Measurements from ENCODE around the gene MAPK4. TPM values are rescaled to one million over a fixed set of nuclear protein-coding genes. Genes with fewer than 3 reads are reported as not detected.

Gene MAPK4
- total and polyA plus RNA-seq, 12 donors = 7.5 to 86.9 (median 37.1) TPM

GRCh38 chr18:50662177-50662576 is 102.3 kb downstream of the MAPK4 start:
- TF ChIP-seq CTCF (IDR thresholded peaks at IDR 0.05) = peak in 6 of 9 donors; percentile 10 to 35 (median 25)
- Histone ChIP-seq H3K27me3 (no peaks in the 10 kb centered on the region), H3K4me3 (no peak overlapping the region), H3K4me1 (peaks cover 0 to 51% (median 24%) of the 10 kb centered on the region in 9 donors), H3K36me3 (peaks cover 0 to 4% (median 0%) of the 10 kb centered on the region in 9 donors), H3K27ac (peak overlapping the region in 3 of 10 donors; percentile 4 to 44 (median 15)), H3K9me3 (peaks cover 0 to 10% (median 0%) of the 10 kb centered on the region in 11 donors)
- 70 to 80% methylated on average over 3 of the region's 3 CpGs for WGBS, 2 donors
- intact Hi-C loops (cut with DNase I) = loop anchor here in 1 of 10 donors (5.0 to 10.0 kb wide), 3 partner anchors 65 to 123 kb away; partner anchors contain the start of gene MAPK4
- DNase-seq (no peak), ATAC-seq (no peak)

GRCh38 chr18:50662775-50663383 is 103.0 kb downstream of the MAPK4 start:
- no peak for DNase-seq
- intact Hi-C loops (cut with DNase I) = loop anchor here in 1 of 10 donors (5.0 to 10.0 kb wide), 3 partner anchors 64 to 122 kb away; partner anchors contain the start of gene MAPK4

GRCh38 chr18:50663626-50664441 is 103.9 kb downstream of the MAPK4 start:
- 93 to 96% methylated on average over 40 of the region's 40 CpGs for WGBS, 2 donors
- Histone ChIP-seq H3K27me3 (no peaks in the 10 kb centered on the region), H3K9me3 (peaks cover 0 to 10% (median 0%) of the 10 kb centered on the region in 11 donors), H3K27ac (peak overlapping the region in 7 of 10 donors; percentile 4 to 88 (median 75)), H3K36me3 (peaks cover 0 to 4% (median 0%) of the 10 kb centered on the region in 9 donors), H3K4me1 (peaks cover 0 to 36% (median 12%) of the 10 kb centered on the region in 9 donors), H3K4me3 (no peak overlapping the region)
- intact Hi-C loops (cut with DNase I) = loop anchor here in 1 of 10 donors (5.0 to 10.0 kb wide), 3 partner anchors 63 to 121 kb away; partner anchors contain the start of gene MAPK4
- ATAC-seq = peak in 1 of 8 donors; percentile 3
- no peak for DNase-seq
- TF ChIP-seq CTCF (IDR thresholded peaks at IDR 0.05) = no peak

More at GRCh38 chr18:50662775-50663383, 103.0 kb downstream of the MAPK4 start:
- no peak overlapping the region for H3K4me3 ChIP-seq
- H3K9me3 ChIP-seq = peaks cover 0 to 10% (median 0%) of the 10 kb centered on the region in 11 donors
- no peak for TF ChIP-seq CTCF (IDR thresholded peaks at IDR 0.05)
- peaks cover 0 to 46% (median 18%) of the 10 kb centered on the region in 9 donors for H3K4me1 ChIP-seq
- peak overlapping the region in 6 of 10 donors; percentile 4 to 80 (median 21) for H3K27ac ChIP-seq
- peaks cover 0 to 4% (median 0%) of the 10 kb centered on the region in 9 donors for H3K36me3 ChIP-seq
- H3K27me3 ChIP-seq = no peaks in the 10 kb centered on the region
- 53 to 56% methylated on average over 10 of the region's 10 CpGs for WGBS, 2 donors
- no peak for ATAC-seq

GRCh38 chr18:50665015-50665414 is 105.1 kb downstream of the MAPK4 start:
- Histone ChIP-seq H3K27me3 (no peaks in the 10 kb centered on the region), H3K36me3 (peaks cover 0 to 4% (median 0%) of the 10 kb centered on the region in 9 donors), H3K9me3 (peaks cover 0 to 10% (median 0%) of the 10 kb centered on the region in 11 donors), H3K4me1 (peaks cover 0 to 28% (median 9%) of the 10 kb centered on the region in 9 donors), H3K4me3 (no peak overlapping the region), H3K27ac (peak overlapping the region; percentile 7 to 88 (median 80))
- DNase-seq (no peak), ATAC-seq (peak in 5 of 8 donors; percentile 1 to 16 (median 3))
- TF ChIP-seq CTCF (IDR thresholded peaks at IDR 0.05) = no peak
- intact Hi-C loops (cut with DNase I) = loop anchor here in 1 of 10 donors (10.0 kb wide), 2 partner anchors 100 to 120 kb away; partner anchors contain the start of gene MAPK4
- WGBS, 2 donors = 45 to 54% methylated on average over 6 of the region's 6 CpGs
